Activated CD4-positive, alpha-beta T cell treated with anti-CD3 and anti-CD28 coated beads, Interleukin-10, Interleukin-2, amounts not matched to agents 100 ng/mL and 50 ng/mL, durations not matched to agents 16 hours and 8 hours (primary cell): Measurements from ENCODE around the gene BCAR3.
"Not testable (repeated sequence)": the region's sequence is repeated elsewhere in the genome, so short reads cannot be mapped to it uniquely, and the experiment has no call there.

Experiments
- DNase-seq: peaks from one replicate; pipeline ENCODE4 v3.0.0-alpha.2; 2020

BCAR3 gene

DNA sequence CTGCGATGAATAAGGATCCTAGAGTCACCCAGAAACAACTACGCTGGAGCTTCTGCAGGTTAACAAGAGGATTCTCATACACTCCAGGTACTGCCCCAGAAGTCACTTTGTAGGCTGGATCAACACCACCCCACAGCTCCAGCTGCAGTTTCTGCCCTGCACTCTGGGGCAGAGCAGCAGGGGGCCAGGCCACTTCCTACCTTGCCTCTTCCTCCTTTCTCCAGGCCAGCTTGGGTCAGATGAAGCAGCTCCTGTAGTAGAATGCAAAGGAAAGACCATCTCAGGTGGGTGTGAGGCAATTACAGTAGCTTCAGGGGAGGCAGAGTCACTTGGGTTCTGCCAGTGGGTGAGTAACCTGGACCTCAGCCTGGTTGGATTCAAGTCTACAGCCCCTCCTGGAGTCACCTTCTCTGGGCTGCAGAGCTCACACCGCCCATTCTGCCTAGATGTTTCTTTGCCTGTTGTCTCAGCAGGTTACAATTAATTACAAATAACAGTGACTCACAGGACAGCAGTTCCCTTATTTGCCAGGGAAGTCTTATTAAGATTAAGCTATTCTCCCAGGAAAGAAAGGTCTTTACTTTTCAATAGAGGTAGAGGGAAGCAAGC lies 24.4 kb upstream of the BCAR3 start:
- DNase-seq = no peak

DNA sequence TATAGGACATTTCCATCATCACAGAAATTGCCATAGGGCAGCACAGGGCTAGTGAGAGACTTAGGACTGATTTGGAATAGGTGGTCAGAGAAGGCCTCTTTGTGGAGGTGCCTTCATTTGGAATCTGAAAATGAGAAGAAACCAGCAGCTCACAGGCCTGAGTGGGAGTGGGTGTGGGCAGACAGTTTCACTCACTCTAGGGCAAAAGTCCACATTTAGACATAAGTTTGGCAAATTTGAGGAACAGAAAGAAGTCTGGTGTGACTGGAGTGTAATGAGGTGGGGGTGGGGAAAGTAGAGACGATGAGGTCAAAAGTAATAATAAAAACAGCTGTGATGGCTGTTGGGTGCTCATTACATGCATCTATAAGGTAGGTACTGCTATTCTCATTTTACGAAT lies 22.4 kb upstream of the BCAR3 start:
- DNase-seq = no peak

DNA sequence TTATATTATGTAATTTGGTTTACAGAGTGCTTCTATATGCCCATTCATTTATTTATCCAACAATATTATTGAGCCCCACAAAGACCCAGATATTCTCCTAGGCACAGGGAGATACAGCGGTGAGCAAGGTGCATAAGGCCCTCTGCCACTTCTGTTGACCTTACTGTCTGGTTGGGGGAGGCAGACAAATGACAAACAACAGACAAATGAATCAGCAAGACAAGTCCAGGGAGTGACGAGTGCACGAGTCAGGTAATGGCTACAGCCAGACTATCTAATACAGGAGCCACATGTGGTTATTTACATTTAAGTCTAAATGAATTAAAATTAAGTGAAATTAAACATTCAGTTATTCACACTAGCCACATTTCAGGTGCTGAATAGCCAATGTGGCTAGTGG lies 22.0 kb upstream of the BCAR3 start:
- DNase-seq = no peak

DNA sequence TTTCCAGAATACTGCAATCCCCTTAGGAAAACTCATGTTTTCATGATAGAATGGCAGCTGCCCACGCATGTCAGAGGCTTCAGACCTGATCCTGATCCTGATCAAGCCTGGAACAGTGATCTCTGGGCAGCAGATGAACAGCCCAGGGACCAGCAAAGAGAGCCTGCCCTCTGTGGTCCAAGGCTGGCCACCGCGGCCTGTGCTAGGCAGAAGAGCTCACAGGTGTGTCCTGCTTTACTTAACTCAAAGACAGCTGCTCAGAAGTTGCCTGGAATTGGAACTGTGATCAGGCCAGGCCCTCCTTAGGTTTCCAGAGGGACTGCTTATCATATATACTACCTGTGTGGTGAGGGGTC lies 21.2 kb upstream of the BCAR3 start:
- DNase-seq = no peak

DNA sequence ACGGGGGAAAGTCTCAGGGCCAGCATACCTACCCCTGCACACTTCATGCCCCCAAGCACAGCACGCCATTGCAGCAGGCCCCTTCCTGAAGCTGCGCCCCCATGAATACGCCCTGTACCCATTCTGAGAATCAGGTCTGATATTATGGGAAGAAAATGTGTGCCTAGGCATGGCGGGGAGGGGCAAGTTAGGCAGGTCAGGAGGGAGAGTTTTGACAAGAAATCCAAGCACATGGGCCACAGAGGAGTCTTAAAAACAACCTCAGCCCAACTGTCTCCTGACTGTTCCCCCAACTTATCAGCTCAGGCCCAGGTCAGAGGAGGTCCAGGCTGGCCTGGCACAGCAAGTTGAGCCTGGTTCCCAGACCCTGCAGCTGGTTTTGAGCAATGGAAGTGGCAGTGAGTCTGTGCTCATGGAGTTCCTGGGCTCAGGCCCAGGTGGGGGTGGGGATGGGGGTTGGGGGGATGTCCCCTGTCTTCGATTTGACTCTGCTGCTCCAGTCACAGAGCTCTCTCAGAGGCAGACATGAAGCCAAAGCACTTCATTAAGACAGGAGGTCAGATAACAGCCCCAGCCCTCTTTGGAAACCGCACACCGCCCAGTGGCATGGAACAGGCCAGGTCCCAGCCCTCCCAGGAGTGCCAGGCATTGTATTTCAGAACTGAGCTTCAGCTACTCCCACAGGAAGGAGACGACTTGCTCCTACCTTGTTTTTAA lies 20.6 kb upstream of the BCAR3 start:
- DNase-seq = no peak

- DNase-seq = peak; percentile 32
These were observed 20.0 kb upstream of the BCAR3 start for GRCh38 chr1:93701629-93702028.

DNA sequence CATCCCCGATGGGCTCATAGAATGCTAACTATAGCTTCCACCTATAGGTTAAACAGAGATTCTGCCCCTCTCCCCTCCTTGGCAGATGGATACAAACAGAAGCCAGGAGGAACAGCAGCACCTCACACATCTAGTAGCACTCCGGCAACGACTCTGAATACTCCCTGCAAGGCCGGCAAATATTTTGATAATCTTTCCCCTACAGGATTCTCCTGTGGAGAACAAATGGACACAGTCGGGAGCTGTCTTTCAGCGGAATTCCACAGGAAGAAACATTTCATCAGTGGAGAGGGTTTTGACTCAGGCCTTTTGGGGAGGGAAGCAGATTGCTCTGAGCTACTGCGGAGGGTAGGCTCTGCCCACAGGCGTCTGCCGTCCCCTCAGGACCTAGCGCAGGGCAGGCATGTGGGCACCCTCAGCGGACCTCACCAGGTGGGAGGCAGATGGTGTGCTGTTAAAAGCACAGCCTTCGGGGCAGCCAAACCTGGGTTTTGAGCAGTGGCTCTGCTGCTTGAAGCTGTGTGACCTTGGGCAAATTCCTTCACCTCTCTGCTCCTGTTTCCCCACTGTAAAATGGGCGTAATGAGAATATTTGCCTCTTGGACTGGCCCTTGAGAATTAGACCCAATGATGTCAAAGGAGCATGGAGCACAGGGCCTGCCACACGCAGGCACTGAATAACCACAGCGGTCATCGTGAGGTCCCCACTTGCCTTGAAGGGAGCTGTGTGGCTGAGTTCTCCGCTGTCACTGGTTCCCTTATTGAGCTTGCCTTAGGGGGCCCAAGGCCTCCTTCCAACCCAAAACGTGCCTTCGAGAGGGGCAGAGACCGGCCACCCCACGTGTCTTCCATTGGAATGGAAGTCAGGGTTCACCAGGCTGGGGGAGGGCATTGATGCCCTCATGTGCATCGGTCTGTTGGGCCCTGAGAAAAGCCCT lies 19.2 kb upstream of the BCAR3 start:
- no peak for DNase-seq

- no peak for DNase-seq
These were observed 18.0 kb upstream of the BCAR3 start for GRCh38 chr1:93699503-93700168.

GRCh38 chr1:93699049-93699384 lies 17.4 kb upstream of the BCAR3 start:
- no peak for DNase-seq

- DNase-seq = no peak
These were observed 16.9 kb upstream of the BCAR3 start for GRCh38 chr1:93698329-93699048.

GRCh38 chr1:93697566-93697965 lies 15.9 kb upstream of the BCAR3 start:
- DNase-seq = not testable (repeated sequence)

GRCh38 chr1:93695411-93696005 lies 13.9 kb upstream of the BCAR3 start:
- DNase-seq = no peak

- no peak for DNase-seq
These were observed 13.2 kb upstream of the BCAR3 start for GRCh38 chr1:93694819-93695218.

DNA sequence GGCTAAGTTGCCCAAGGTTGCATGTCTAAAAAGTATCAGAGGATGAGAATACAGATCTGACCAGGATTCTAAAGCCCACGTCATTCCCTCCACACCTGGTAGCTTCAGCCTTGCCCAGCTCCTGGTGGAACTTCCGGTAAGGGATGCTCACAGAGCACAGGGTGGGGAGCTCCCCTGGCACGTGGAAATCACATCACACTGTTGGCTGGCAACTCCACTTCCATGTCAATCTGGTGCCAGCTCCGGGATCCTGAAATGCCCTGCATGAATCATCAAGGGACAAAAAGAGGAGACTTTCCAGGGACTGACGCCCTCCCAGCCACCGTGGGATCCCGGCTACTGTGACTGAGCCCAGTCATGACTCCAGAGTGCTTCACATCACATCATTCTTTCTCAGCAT lies 12.4 kb upstream of the BCAR3 start:
- DNase-seq = no peak

DNA sequence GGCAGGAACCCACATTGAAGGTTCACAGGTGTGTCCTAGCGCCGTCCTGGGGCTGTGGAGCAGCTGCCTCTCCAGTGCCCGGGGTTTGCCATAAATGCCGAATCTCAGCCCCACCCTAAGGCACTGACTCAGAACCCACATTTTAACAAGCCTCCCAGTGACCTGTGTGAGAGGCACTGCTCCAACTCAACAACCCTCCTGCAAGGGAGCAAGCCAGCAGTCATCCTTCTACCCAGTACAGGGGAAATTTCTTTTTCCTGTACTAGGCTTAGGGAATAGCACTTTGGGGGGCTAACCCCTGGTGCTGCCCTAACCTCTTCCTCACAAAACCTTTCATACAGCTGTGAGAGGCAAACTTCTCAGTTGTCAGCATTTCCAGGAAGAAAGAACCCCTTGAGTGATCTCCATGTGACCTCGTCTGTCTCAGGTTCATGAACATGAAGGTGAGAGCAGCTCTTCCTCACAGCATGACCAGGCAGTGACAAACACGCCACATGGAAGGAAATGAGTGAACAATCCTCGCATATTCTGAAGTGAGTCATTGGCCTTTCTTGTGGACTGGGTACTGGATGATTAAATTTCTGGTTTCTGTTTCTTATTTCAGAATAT lies 11.4 kb upstream of the BCAR3 start:
- DNase-seq = peak; percentile 91

- no peak for DNase-seq
These were observed 10.8 kb upstream of the BCAR3 start for GRCh38 chr1:93692451-93692861.

- no peak for DNase-seq
These were observed 10.4 kb upstream of the BCAR3 start for GRCh38 chr1:93692026-93692425.

DNA sequence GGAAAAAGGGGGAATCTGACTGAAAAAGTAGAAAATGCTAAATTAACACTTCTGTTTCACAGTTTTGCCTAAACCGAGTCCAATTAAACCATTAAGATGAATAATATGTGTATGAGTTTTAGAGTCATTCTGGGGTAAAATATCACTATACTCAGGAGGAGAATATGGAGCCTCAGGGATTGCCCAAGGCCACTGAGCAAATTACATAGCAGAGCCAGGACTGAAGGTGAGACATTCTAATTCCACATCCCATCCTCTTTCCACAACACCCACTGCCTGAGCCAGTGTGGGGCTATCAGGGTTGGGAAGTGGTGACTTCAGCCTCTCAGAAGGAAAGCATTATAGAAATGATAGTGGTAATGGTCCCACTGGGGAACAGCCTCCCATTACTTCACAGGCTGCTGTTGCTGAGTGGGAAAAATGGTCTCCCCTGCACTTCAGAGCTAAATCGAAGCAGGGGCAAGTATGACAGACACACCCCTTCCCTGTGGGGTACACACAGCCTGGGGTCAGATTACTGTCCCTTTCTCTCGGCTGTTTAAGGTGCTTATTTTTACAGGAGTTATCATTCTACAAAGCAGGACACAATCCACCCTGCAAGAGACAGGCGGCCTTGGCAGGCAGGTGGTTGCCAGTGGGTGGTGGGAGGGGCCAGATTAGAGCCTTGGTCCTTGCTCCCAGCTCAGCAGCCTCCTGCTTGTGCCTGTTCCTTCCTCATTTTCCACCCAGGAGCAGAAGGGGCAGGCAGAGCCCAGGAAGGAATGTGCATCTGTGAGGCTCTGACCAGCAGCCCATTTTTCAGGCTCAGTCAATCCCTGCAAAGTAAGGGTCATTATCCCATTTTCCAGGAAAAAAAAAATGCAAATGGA lies 9.5 kb upstream of the BCAR3 start:
- no peak for DNase-seq

GRCh38 chr1:93690341-93690740 lies 8.7 kb upstream of the BCAR3 start:
- DNase-seq = no peak

DNA sequence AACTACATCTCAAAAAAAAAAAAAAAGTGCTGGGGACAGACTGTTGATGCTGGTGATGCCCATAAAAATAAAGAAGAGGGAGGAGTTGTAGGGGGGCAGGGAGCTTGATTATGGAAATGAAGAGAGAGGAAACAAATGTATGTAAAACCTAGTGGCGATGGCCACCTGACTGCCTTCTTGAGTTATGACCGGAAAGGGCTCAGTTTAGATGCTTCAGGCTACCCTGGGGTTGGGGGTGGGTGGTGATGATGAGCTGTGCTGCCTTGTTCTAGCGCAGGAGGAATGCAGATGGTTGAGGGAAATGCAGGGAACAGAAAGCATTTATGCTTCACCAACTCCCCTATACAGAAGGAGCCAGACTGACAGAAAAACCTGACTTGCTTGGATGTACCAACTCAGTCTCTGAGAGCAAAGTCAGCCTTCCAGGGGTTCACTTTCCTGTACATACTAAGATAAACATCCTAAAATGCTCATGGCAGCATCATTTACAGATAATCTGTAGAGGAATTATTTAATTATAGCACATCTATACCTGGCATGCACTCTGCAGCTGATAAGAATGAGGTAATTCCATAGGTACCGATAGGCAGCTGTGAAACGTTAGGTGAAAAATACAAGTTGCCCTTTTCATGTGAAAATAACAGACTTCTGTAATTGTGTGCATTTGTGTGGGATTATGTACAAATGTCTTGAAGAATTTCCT lies 8.0 kb upstream of the BCAR3 start:
- no peak for DNase-seq
